Ishikawa (cell line): ENCODE results near the gene NIM1K.

Experiments
- EGR1 ChIP-seq: IDR thresholded peaks from 2 replicates; pipeline ENCODE4 v1.6.1; 2012
- EP300 ChIP-seq: IDR thresholded peaks from 2 replicates; pipeline ENCODE4 v1.6.1; 2012; ENCODE audit warnings: borderline replicate concordance
- MAX ChIP-seq: IDR thresholded peaks from 2 replicates; pipeline ENCODE4 v1.6.1; 2012
- NFIC ChIP-seq: IDR thresholded peaks from 2 replicates; pipeline ENCODE4 v1.6.1; 2012
- RAD21 ChIP-seq: IDR thresholded peaks from 2 replicates; pipeline ENCODE4 v1.6.1; 2012; ENCODE audit warnings: low read depth
- REST ChIP-seq: IDR thresholded peaks from 2 replicates; pipeline ENCODE4 v1.6.1; 2012; ENCODE audit warnings: low read depth, mild to moderate bottlenecking
- TAF1 ChIP-seq: IDR thresholded peaks from 2 replicates; pipeline ENCODE4 v1.6.1; 2012; ENCODE audit warnings: low read depth, mild to moderate bottlenecking
- USF1 ChIP-seq: IDR thresholded peaks from 2 replicates; pipeline ENCODE4 v1.6.1; 2012
- YY1 ChIP-seq: IDR thresholded peaks from 2 replicates; pipeline ENCODE4 v1.6.1; 2012; ENCODE audit warnings: low read depth
- ZBTB7A ChIP-seq: IDR thresholded peaks from 2 replicates; pipeline ENCODE4 v1.6.1; 2012; ENCODE audit warnings: low read depth

GRCh38 chr5:43168175-43168574, 23.9 kb upstream of the NIM1K start:
- TF ChIP-seq EP300, result no peak
- no peak for TF ChIP-seq YY1
- TF ChIP-seq USF1, result no peak
- TF ChIP-seq EGR1, result no peak
- TF ChIP-seq MAX, result no peak
- no peak for TF ChIP-seq TAF1
- TF ChIP-seq REST, result no peak
- no peak for TF ChIP-seq ZBTB7A
- no peak for TF ChIP-seq NFIC
- no peak for TF ChIP-seq RAD21
